ENCODE data around the gene RTKN.
A peak's percentile ranks its signal among the peaks of the same experiment; 100 is the strongest.
"Not testable (repeated sequence)": the region's sequence is repeated elsewhere in the genome, so short reads cannot be mapped to it uniquely, and the experiment has no call there.

Gene RTKN

GRCh38 chr2:74461187-74462053 lies 19.7 kb upstream of the RTKN start:
- no peak for DNase-seq

- not testable (repeated sequence) for DNase-seq
These were observed 18.4 kb upstream of the RTKN start for GRCh38 chr2:74460187-74460586.

- not testable (repeated sequence) for DNase-seq
These were observed 17.9 kb upstream of the RTKN start for GRCh38 chr2:74459503-74460118.

GRCh38 chr2:74458938-74459363 lies 17.2 kb upstream of the RTKN start:
- DNase-seq = no peak

- DNase-seq = peak; percentile 100
These were observed 16.6 kb upstream of the RTKN start, which contains the start of gene WBP1 for GRCh38 chr2:74458132-74458937. WBP1 (plus strand) TSS chr2:74458438; CDS start chr2:74458603, 165 bp downstream.

- peak; percentile 86 to 88 for DNase-seq
These were observed 15.9 kb upstream of the RTKN start for GRCh38 chr2:74457549-74458131.

GRCh38 chr2:74457129-74457548 lies 15.4 kb upstream of the RTKN start:
- no peak for DNase-seq

- peak; percentile 97 to 99 for DNase-seq
These were observed 13.1 kb upstream of the RTKN start, which contains the start of gene INO80B for GRCh38 chr2:74454654-74455511. INO80B (plus strand) TSS chr2:74455087; CDS start chr2:74455117, 30 bp downstream.

GRCh38 chr2:74450570-74451190 lies 8.9 kb upstream of the RTKN start:
- no peak for DNase-seq

- no peak for DNase-seq
These were observed 7.0 kb upstream of the RTKN start for GRCh38 chr2:74448771-74449170.

- no peak for DNase-seq
These were observed 5.7 kb upstream of the RTKN start for GRCh38 chr2:74447230-74447999.

GRCh38 chr2:74444498-74445318 lies 3.0 kb upstream of the RTKN start:
- no peak for DNase-seq

GRCh38 chr2:74442483-74443297 lies 953 bp upstream of the RTKN start:
- not testable (repeated sequence) for DNase-seq

GRCh38 chr2:74441170-74441689 lies 507 bp downstream of the RTKN start:
- no peak for DNase-seq

GRCh38 chr2:74440378-74441169 lies 1.2 kb downstream of the RTKN start:
- DNase-seq = peak; percentile 49 to 71

GRCh38 chr2:74439803-74440377 lies 1.8 kb downstream of the RTKN start:
- no peak for DNase-seq

GRCh38 chr2:74439373-74439772 lies 2.4 kb downstream of the RTKN start:
- no peak for DNase-seq
